H1 (cell line): Measurements from ENCODE around the gene STIM1. TPM values are rescaled to one million over a fixed set of nuclear protein-coding genes. Genes with fewer than 3 reads are reported as not detected.

ENCODE experiments used
- HDAC2 ChIP-seq, 2 experiments: fragments of 300-600 bp in 1 of 2; sonication (generic) in 1 of 2; IDR thresholded peaks; 2 replicates each; pipeline ENCODE4 v1.6.1; 2011 to 2012; ENCODE audit warnings: low read depth in 2 of 2, low read length in 2 of 2, mild to moderate bottlenecking in 2 of 2, moderate library complexity in 2 of 2, borderline replicate concordance in 1 of 2, inconsistent platforms in 1 of 2
- SAP30 ChIP-seq: fragments of 300-600 bp; sonication (generic); IDR thresholded peaks from 2 replicates; pipeline ENCODE4 v1.7.1; 2012; ENCODE audit warnings: low read length, moderate library complexity, mild to moderate bottlenecking, inconsistent platforms; ENCODE audit not compliant: insufficient read depth, insufficient replicate concordance
- polyA plus RNA-seq, 7 experiments: library from polyadenylated mRNA; depleted of rRNA in 3 of 7; stranded (reverse) in 5 of 7; unstranded in 2 of 7; fragments of >200 nt in 5 of 7; fragments of 200-250 nt in 2 of 7; gene quantifications; 1 replicate in 5 of 7; 2 replicates in 1 of 7; 4 replicates in 1 of 7; pipeline versions ENCODE4 v1.2.1 to v1.2.3, GENCODE V29; 2011 to 2013; ENCODE audit warnings: missing spikeins in 2 of 7, mixed read lengths in 2 of 7
- total RNA-seq: library from RNA; stranded (reverse); fragmentation: NEBNext Ultra II Directional; extraction: Animal tissue kit (Norgen Biotek cat#: 25700); gene quantifications from 2 replicates; pipeline ENCODE4 v1.2.1, GENCODE V29; 2021
- TF ChIP-seq, protein P1 (sequence below): IDR thresholded peaks from 2 replicates; pipeline ENCODE4 v1.6.1; 2011; ENCODE audit warnings: low read depth, mild to moderate bottlenecking, low read length; ENCODE audit not compliant: insufficient read depth

STIM1 gene
- total and polyA plus RNA-seq, 2 of the 8 experiments (the other 6 are each of a cell fraction or from before 2014, with no cell fraction given) = 11.1 to 12.2 TPM

DNA sequence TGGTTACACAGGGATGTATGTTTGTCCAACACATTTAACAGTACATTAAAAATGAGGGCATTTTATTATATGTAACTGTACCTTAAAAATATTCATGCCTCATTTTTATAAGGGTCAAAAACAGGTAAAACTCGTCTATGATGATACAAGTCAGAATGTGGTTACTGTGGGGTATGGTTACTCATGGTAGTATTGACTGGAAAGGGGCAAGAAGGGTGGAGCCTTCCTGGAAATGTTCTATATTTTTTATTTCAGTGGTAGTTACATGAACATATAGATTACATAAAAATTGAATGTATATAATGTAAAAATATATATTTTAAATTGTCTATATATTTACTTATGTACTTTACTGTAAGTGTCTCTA lies 99.8 kb downstream of the STIM1 start (continued):
- TF ChIP-seq, protein P1, sequence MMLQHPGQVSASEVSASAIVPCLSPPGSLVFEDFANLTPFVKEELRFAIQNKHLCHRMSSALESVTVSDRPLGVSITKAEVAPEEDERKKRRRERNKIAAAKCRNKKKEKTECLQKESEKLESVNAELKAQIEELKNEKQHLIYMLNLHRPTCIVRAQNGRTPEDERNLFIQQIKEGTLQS = no peak
- TF ChIP-seq HDAC2 (IDR thresholded peaks at IDR 0.05; ENCODE audit: borderline replicate concordance in 1 of 2, low read depth in 2 of 2, low read length in 2 of 2) = no peak
- TF ChIP-seq SAP30 = no peak
